Mucosa of rectum (tissue), 2 donors: ENCODE measurements around the gene NPW.
A peak's percentile ranks its signal among the peaks of the same experiment; 100 is the strongest.

ENCODE experiments used
- H3K27ac ChIP-seq, 2 donors: one replicate each; pipeline ENCODE4 v1.7.0; 2013; ENCODE audit warnings: inconsistent platforms in 2 of 2, low read depth in 2 of 2, low read length in 2 of 2
- H3K27me3 ChIP-seq, 2 donors: one replicate each; pipeline ENCODE4 v1.7.0; 2013; ENCODE audit warnings: low read length in 2 of 2; ENCODE audit not compliant: control insufficient read depth in 2 of 2, insufficient read depth in 2 of 2
- H3K36me3 ChIP-seq, 2 donors: one replicate each; pipeline ENCODE4 v1.7.0; 2013; ENCODE audit warnings: low read length in 2 of 2; ENCODE audit not compliant: control insufficient read depth in 2 of 2, insufficient read depth in 2 of 2
- H3K4me1 ChIP-seq, 2 donors: one replicate each; pipeline ENCODE4 v1.7.0; 2013; ENCODE audit warnings: low read length in 2 of 2, mild to moderate bottlenecking in 1 of 2; ENCODE audit not compliant: control insufficient read depth in 2 of 2, insufficient read depth in 2 of 2
- H3K4me3 ChIP-seq, 2 donors: one replicate each; pipeline ENCODE4 v1.7.0; 2013; ENCODE audit warnings: low read length in 2 of 2
- H3K9ac ChIP-seq, 2 donors: one replicate each; pipeline ENCODE4 v1.7.0; 2013; ENCODE audit warnings: low read length in 2 of 2, low read depth in 1 of 2, mild to moderate bottlenecking in 1 of 2
- H3K9me3 ChIP-seq, 2 donors: one replicate each; pipeline ENCODE4 v1.7.0; 2013; ENCODE audit warnings: low read length in 2 of 2; ENCODE audit not compliant: control insufficient read depth in 2 of 2
- donor health status: healthy.
- donor health status: Normal muscosa, but diverticular disease.

The NPW gene

DNA sequence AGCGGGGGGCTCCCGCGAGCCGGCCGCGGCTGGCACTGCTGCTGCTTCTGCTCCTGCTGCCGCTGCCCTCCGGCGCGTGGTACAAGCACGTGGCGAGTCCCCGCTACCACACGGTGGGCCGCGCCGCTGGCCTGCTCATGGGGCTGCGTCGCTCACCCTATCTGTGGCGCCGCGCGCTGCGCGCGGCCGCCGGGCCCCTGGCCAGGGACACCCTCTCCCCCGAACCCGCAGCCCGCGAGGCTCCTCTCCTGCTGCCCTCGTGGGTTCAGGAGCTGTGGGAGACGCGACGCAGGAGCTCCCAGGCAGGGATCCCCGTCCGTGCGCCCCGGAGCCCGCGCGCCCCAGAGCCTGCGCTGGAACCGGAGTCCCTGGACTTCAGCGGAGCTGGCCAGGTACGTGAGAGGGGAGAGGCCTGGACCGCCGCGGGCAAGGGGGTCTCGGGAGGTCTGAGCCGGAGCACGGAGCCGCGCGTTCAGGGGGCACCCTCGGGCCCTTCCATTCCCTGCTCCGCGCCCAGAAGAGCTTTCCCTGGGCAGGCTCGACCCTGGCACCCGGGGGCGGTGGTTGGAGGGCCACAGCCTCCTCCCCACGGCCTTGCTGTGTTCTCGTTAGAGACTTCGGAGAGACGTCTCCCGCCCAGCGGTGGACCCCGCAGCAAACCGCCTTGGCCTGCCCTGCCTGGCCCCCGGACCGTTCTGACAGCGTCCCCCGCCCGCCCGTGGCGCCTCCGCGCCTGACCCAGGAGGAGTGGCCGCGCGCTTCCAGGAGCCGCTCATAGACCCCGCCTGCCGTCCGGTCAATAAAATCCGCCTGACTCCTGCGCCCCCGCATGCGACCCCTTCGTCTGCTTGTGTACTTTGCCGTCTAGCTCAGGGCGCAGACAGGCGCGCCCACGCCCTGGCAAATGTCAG lies 591 bp downstream of the NPW start:
- H3K4me1 ChIP-seq, result peaks cover 18 to 26% of the 10 kb centered on the region in 2 donors
- no peaks in the 10 kb centered on the region for H3K9me3 ChIP-seq
- no peak overlapping the region for H3K27ac ChIP-seq
- peaks cover 18 to 19% of the 10 kb centered on the region in 2 donors for H3K27me3 ChIP-seq
- H3K9ac ChIP-seq, result no peak overlapping the region
- H3K4me3 ChIP-seq, result no peak overlapping the region
- H3K36me3 ChIP-seq, result no peaks in the 10 kb centered on the region

GRCh38 chr16:2022723-2023091 lies 3.1 kb downstream of the NPW start:
- peaks cover 18 to 19% of the 10 kb centered on the region in 2 donors for H3K27me3 ChIP-seq
- peak overlapping the region; percentile 6 to 56 for H3K4me3 ChIP-seq
- peak overlapping the region; percentile 13 to 47 for H3K9ac ChIP-seq
- H3K27ac ChIP-seq, result peak overlapping the region in 1 of 2 donors; percentile 82
- peaks cover 16 to 23% of the 10 kb centered on the region in 2 donors for H3K4me1 ChIP-seq
- no peaks in the 10 kb centered on the region for H3K36me3 ChIP-seq
- no peaks in the 10 kb centered on the region for H3K9me3 ChIP-seq

DNA sequence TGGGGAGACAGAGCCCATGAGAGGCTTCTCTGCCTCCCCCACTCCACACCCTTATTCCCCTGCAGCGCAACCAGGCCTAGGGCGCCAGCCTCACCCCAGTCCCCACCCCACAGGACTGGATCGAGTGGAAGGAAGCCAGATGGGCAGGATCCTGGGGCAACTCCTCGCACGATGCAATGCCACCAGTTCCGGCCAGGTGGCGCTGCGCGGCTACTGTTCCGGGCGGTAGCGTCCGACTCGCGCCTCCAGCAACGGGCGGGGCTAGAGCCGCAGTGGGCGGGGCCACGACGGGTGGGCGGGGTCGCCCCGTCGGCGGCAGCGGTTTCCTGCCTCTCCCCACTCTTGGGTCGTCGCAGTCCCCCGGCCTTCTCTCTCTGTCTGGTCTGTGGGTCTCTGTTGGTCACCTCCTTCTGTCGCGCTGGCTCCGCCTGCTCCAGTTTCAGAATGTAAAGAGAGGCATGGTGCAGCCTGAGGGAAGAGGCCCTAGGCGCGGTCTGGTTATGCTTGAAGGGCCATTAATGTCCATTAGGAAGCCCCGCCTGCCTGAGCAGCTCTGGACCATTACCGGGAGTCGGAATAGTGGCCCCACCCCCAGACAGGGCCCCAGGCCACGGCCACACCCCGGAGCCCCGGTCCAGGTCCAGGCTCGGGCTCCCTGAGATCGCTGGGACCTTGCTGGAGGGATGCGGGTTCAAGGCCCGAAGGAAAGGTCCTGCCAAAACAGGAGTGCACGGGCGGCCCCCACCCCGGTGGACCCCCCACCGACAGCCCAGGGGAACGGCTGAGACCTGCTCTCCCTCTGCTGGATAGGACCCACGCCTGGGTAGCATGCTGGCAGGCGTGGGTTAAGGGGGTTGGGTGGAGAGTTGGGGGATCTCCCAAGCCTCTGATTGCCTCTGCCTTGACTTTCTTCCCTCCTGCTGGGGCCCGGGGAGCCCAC lies 3.8 kb downstream of the NPW start:
- Histone ChIP-seq H3K4me3 (peak overlapping the region; percentile 60 to 63), H3K27ac (peak overlapping the region; percentile 69 to 82), H3K36me3 (no peaks in the 10 kb centered on the region), H3K4me1 (peaks cover 17 to 30% of the 10 kb centered on the region in 2 donors), H3K9me3 (no peaks in the 10 kb centered on the region), H3K27me3 (peaks cover 18 to 19% of the 10 kb centered on the region in 2 donors), H3K9ac (peak overlapping the region; percentile 56 to 65)

GRCh38 chr16:2024032-2024420 lies 4.4 kb downstream of the NPW start:
- Histone ChIP-seq H3K4me1 (peaks cover 17 to 32% of the 10 kb centered on the region in 2 donors), H3K36me3 (no peaks in the 10 kb centered on the region), H3K4me3 (no peak overlapping the region), H3K9me3 (no peaks in the 10 kb centered on the region), H3K27me3 (peaks cover 14 to 16% of the 10 kb centered on the region in 2 donors), H3K9ac (peak overlapping the region in 1 of 2 donors; percentile 56), H3K27ac (peak overlapping the region; percentile 69 to 82)

GRCh38 chr16:2025251-2025650 lies 5.7 kb downstream of the NPW start:
- H3K36me3 ChIP-seq, result peaks cover 2 to 4% of the 10 kb centered on the region in 2 donors
- H3K27ac ChIP-seq, result no peak overlapping the region
- no peak overlapping the region for H3K4me3 ChIP-seq
- H3K9ac ChIP-seq, result no peak overlapping the region
- H3K9me3 ChIP-seq, result no peaks in the 10 kb centered on the region
- peaks cover 17 to 31% of the 10 kb centered on the region in 2 donors for H3K4me1 ChIP-seq
- peaks cover 4 to 5% of the 10 kb centered on the region in 2 donors for H3K27me3 ChIP-seq

DNA sequence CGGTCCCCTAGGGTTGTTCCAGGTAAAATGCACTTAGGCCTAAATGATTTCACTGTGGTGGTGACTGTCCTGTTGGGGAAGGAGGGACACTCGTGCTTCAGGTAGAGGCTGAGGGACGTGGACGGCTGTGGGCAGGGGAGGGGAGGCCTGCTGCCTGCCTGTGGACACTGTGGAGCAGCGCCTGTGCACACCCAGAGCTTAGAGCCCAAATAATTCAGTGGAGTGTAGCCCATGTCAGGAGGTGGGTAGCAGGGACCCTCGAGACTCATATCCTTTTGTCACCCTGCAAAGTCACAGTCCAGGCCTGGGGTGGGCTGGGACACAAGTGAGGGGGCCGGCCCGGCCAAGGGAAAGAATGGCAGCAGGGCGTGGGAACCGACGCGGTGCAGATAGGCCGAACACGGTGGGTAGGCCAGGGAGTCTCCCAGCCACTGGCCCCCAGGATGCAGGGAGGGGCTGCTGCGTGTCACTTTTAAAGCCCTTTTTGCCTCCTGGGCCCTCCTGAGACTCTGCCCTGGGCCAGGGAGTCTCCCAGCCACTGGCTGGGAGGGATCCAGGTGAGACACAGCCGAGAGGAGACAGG lies 6.4 kb downstream of the NPW start:
- Histone ChIP-seq H3K27me3 (no peaks in the 10 kb centered on the region), H3K4me3 (peak overlapping the region; percentile 38 to 45), H3K9me3 (no peaks in the 10 kb centered on the region), H3K4me1 (peaks cover 17 to 27% of the 10 kb centered on the region in 2 donors), H3K36me3 (peaks cover 2 to 4% of the 10 kb centered on the region in 2 donors), H3K9ac (peak overlapping the region in 1 of 2 donors; percentile 33), H3K27ac (peak overlapping the region in 1 of 2 donors; percentile 56)

DNA sequence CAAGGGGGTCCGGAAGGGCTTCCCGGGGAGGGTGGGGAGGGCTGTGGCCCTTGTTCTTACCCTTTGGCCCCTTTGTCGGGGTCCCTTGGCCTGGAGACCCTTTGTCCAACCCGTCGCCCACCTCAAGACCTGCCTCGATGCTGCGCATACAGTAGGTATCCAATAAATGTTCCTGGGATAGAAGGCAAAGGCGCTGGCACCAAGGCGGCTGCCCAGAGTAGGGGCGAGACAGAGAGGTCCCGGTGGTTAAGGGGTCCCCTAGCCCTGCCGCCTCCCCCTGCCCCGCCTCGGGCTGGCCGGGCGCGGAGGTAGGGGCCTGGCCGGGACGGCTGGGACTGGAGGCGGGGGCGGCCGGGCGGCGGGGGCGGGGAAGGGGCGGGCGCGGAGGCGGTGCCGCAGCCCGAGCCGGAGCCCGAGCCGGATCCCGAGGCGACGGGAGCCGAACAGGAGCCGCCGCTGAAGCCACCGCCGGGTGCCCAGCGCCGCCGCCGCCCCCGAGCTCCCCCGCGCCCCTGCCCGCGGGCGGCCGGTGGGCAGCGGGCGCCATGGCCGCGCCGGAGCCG lies 7.0 kb downstream of the NPW start, which contains the start of gene NHERF2:
Gene NHERF2 (plus strand): TSS at position 442 of the 563 bp plus-strand sequence. CDS start 104 bp downstream, at position 546.
- Histone ChIP-seq H3K27me3 (no peaks in the 10 kb centered on the region), H3K9ac (peak within 1 kb of the TSS; percentile 56 to 68), H3K4me1 (peaks cover 17 to 27% of the 10 kb centered on the region in 2 donors), H3K36me3 (peaks cover 2 to 4% of the 10 kb centered on the region in 2 donors), H3K4me3 (peak within 1 kb of the TSS; percentile 80 to 81), H3K9me3 (no peaks in the 10 kb centered on the region), H3K27ac (peak within 1 kb of the TSS; percentile 21 to 56)

- Histone ChIP-seq H3K27ac (peak overlapping the region; percentile 21 to 52), H3K9me3 (no peaks in the 10 kb centered on the region), H3K9ac (peak overlapping the region; percentile 56 to 68), H3K27me3 (no peaks in the 10 kb centered on the region), H3K4me1 (peaks cover 17 to 27% of the 10 kb centered on the region in 2 donors), H3K36me3 (peaks cover 2 to 4% of the 10 kb centered on the region in 2 donors), H3K4me3 (peak overlapping the region; percentile 80 to 81)
Observed at GRCh38 chr16:2027024-2028010, 7.7 kb downstream of the NPW start.
